ENCODE results near the gene CCDC97. TPM values are rescaled to one million over a fixed set of nuclear protein-coding genes. Genes with fewer than 3 reads are reported as not detected.

Gene CCDC97
- total RNA-seq, 4 donors from 2014 or later = 10.0 to 15.4 (median 12.6) TPM

GRCh38 chr19:41307954-41308449 lies 2.0 kb upstream of the CCDC97 start:
- TF ChIP-seq, protein P1, sequence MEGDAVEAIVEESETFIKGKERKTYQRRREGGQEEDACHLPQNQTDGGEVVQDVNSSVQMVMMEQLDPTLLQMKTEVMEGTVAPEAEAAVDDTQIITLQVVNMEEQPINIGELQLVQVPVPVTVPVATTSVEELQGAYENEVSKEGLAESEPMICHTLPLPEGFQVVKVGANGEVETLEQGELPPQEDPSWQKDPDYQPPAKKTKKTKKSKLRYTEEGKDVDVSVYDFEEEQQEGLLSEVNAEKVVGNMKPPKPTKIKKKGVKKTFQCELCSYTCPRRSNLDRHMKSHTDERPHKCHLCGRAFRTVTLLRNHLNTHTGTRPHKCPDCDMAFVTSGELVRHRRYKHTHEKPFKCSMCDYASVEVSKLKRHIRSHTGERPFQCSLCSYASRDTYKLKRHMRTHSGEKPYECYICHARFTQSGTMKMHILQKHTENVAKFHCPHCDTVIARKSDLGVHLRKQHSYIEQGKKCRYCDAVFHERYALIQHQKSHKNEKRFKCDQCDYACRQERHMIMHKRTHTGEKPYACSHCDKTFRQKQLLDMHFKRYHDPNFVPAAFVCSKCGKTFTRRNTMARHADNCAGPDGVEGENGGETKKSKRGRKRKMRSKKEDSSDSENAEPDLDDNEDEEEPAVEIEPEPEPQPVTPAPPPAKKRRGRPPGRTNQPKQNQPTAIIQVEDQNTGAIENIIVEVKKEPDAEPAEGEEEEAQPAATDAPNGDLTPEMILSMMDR (IDR thresholded peaks at IDR 0.05; ENCODE audit: low read depth) = no peak

DNA sequence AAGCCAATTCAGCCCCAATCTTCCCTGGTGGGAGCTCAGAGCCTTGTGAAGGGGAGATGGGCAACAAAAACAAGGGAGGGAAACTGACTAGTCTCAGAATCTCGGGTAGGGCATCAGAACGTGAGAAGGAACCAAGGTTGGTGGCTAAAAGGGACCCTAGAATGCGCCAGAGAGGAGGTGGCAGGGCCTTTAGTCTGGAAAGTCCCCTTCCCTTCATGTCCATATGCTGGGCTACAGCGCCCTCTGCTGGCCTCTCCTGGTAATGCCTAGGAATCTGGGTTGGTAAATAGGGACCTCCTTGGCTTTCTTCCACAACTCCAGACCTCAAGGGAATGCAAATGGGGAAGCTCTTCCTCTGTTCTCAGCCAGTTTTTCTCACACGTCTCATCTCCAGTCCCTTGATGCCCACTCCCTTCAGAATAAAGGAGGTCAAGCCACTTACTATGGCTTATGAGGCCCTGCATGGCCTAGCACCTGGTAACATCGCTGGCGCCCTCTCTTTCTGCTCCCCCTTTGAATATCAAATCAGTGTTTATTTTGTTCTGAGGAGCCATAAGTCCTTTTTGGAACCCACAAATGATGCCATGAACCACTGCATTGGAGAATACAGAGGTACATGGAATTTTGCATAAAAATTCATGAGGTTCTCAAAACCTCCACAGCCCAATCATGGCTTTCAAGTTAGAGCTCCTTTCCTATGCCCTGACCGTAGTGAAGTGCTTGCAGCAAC lies 1.4 kb upstream of the CCDC97 start:
- TF ChIP-seq, protein P1 (IDR thresholded peaks at IDR 0.05; ENCODE audit: low read depth) = no peak

GRCh38 chr19:41309180-41310032 lies 566 bp upstream of the CCDC97 start:
- TF ChIP-seq, protein P1 (IDR thresholded peaks at IDR 0.05; ENCODE audit: low read depth) = no peak

DNA sequence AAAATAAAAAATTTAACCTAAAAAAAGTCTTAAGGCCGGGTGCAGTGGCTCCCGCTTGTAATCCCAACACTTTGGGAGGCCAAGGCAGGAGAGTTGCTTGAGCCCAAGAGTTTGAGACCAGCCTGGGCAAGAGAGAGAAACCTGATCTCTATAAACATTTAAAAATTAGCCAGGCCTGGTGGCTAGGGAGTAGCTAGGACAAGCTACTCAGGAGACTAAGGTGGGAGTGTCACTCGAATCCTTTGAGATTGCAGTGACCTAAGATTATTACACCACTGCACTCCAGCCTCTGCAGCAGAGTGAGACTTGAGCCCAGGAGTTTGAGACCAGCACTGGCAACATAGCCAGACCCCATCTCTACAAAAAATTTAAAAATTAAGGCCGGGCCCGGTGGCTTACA lies 1.1 kb downstream of the CCDC97 start:
- TF ChIP-seq, protein P1 (IDR thresholded peaks at IDR 0.05; ENCODE audit: low read depth) = no peak

GRCh38 chr19:41311613-41312012 lies 1.6 kb downstream of the CCDC97 start:
- TF ChIP-seq, protein P1 (IDR thresholded peaks at IDR 0.05; ENCODE audit: low read depth) = no peak

GRCh38 chr19:41316306-41316920 lies 6.4 kb downstream of the CCDC97 start:
- TF ChIP-seq, protein P1 (IDR thresholded peaks at IDR 0.05; ENCODE audit: low read depth) = no peak

Measured in subcutaneous adipose tissue (tissue), 4 donors.